ENCODE results near the gene RAPGEF2.

DNA sequence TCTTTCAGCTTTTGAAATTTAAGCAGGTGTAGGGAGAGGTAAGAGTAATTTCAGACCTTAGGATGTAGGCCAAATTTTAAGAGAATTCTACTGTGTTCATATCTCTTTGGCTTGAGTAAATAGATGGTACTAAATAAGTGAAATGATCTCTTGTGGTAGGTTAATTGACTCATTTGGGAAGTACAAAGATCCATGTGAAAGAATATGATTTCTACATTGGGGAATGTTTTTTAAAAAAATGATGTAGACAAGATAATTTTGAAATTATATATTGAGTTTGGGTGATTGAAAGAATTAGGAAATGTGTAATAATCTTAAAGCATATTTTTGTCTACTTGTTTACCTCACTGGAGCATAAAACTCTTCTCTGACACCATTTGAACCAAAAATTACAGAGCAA is 35.6 kb downstream of the RAPGEF2 start:
- TF ChIP-seq, protein P1, sequence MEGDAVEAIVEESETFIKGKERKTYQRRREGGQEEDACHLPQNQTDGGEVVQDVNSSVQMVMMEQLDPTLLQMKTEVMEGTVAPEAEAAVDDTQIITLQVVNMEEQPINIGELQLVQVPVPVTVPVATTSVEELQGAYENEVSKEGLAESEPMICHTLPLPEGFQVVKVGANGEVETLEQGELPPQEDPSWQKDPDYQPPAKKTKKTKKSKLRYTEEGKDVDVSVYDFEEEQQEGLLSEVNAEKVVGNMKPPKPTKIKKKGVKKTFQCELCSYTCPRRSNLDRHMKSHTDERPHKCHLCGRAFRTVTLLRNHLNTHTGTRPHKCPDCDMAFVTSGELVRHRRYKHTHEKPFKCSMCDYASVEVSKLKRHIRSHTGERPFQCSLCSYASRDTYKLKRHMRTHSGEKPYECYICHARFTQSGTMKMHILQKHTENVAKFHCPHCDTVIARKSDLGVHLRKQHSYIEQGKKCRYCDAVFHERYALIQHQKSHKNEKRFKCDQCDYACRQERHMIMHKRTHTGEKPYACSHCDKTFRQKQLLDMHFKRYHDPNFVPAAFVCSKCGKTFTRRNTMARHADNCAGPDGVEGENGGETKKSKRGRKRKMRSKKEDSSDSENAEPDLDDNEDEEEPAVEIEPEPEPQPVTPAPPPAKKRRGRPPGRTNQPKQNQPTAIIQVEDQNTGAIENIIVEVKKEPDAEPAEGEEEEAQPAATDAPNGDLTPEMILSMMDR (IDR thresholded peaks at IDR 0.05): no peak
- no peak for TF ChIP-seq ZFX (IDR thresholded peaks at IDR 0.05; ENCODE audit: borderline replicate concordance)

Measured in 22Rv1 (cell line).